ENCODE measurements around the gene SLC23A1.

Gene SLC23A1

DNA sequence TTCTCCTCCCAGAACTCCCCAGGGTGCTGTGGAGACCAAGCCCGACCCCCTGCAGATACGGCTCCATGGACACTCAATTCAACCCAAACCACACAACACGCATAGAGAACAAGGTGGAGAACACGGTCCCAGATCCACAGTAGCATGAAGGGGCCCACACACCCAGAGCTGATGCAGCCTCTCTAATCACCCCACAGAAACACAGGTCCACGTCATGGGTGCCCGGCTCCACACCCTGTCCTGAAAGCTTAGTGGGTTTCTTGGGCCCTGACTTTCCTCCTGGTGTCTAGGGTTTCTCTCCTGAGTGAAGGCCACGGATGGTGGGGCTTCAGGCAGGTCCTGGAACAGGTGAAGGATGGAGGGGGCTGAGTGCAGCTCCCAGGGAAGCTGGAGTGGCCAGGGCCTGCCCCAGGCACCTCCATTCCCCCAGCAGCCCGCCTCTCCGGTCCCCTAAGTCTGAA, 1.5 kb upstream of the SLC23A1 start:
- H3K4me3 ChIP-seq (replicated peaks; ENCODE audit: low read depth, low read length) = no peak overlapping the region
- DNase-seq (ENCODE audit: low read depth) = no peak
- TF ChIP-seq, protein P1, sequence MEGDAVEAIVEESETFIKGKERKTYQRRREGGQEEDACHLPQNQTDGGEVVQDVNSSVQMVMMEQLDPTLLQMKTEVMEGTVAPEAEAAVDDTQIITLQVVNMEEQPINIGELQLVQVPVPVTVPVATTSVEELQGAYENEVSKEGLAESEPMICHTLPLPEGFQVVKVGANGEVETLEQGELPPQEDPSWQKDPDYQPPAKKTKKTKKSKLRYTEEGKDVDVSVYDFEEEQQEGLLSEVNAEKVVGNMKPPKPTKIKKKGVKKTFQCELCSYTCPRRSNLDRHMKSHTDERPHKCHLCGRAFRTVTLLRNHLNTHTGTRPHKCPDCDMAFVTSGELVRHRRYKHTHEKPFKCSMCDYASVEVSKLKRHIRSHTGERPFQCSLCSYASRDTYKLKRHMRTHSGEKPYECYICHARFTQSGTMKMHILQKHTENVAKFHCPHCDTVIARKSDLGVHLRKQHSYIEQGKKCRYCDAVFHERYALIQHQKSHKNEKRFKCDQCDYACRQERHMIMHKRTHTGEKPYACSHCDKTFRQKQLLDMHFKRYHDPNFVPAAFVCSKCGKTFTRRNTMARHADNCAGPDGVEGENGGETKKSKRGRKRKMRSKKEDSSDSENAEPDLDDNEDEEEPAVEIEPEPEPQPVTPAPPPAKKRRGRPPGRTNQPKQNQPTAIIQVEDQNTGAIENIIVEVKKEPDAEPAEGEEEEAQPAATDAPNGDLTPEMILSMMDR (IDR thresholded peaks at IDR 0.05; ENCODE audit: low read length, missing control alignments) = no peak

DNA sequence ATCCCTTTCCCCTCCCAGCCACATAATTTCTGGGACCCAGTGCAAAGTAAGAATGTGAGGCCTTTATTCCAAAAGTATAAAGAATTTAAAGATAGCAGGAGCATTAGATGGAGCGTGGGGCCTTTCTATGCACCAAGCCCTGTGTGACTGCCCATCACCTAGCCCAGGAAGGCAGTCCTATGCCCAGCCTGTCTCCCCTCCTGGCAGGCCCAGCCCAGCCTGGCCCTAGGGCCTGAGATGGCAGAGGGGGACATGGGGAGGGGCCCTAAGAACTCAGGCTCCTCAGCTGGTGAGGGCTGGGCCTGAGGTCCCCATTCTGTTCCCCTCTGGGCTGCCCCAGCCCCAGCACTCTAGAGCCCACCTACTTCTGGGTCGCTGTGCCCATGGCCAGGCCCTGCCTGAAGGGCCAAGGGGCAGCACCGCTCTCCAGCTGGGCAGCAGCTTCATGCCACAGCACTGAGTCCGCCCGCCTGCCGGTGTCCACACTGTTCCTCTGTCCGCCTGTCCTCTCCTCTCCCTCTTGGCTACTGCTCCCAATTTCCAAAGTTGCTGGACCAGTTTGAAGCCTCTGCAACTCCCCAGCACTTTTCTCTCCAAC, 995 bp upstream of the SLC23A1 start:
- H3K4me3 ChIP-seq (replicated peaks; ENCODE audit: low read depth, low read length) = no peak overlapping the region
- TF ChIP-seq, protein P1 (IDR thresholded peaks at IDR 0.05; ENCODE audit: low read length, missing control alignments) = no peak

GRCh38 chr5:139382807-139383206, 290 bp downstream of the SLC23A1 start:
- no peak for DNase-seq (ENCODE audit: low read depth)
- TF ChIP-seq, protein P1 (IDR thresholded peaks at IDR 0.05; ENCODE audit: low read length, missing control alignments) = no peak
- no peak overlapping the region for H3K4me3 ChIP-seq (replicated peaks; ENCODE audit: low read depth, low read length)

More for the DNA sequence above, 995 bp upstream of the SLC23A1 start:
- DNase-seq (ENCODE audit: low read depth) = no peak

- DNase-seq (ENCODE audit: low read depth) = no peak
- TF ChIP-seq, protein P1 (IDR thresholded peaks at IDR 0.05; ENCODE audit: low read length, missing control alignments) = no peak
- no peak overlapping the region for H3K4me3 ChIP-seq (replicated peaks; ENCODE audit: low read depth, low read length)
Measured at GRCh38 chr5:139381837-139382761, 998 bp downstream of the SLC23A1 start.

DNA sequence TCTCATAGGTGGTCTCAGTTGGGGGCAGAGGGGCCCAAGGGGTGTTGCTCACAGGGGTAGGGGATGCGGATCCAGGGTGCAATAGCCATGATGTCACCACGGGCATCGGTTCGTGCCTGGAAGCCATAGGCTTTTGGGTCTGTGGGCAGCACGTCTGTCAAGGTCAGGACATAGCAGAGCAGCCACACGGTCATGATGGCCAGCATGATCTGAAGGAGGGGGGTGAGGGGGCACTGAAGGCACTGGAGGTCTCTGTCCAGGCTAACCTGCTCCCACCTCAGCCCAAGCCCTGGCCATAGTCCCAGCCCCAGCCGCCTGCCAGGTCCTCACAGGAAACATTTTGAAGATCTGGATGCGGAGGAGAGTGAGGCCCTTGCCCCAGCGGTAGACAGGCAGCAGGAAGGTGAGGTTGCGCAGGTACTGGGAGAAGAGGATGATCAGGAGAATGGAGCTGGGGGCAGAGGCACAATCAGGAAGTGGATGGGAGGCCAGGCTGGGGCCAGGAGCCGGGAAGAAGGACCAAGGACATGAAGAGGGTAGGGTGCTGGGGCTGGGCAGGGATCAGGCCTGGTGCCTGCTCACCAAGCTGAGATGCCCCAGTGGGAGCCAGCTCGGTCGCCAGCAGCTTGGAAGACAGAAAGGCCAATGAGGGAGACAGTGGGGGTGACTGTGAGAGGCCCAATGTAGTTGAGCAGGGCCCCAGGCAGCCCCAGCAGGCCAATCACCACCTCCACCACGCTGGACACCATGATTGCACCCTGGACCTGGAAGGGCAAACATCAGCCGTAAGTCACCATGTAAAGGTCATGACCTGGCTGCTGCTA, 3.3 kb downstream of the SLC23A1 start:
- no peak for DNase-seq (ENCODE audit: low read depth)
- TF ChIP-seq, protein P1 (IDR thresholded peaks at IDR 0.05; ENCODE audit: low read length, missing control alignments) = no peak
- H3K4me3 ChIP-seq (replicated peaks; ENCODE audit: low read depth, low read length) = no peak overlapping the region

- DNase-seq (ENCODE audit: low read depth) = no peak
- no peak overlapping the region for H3K4me3 ChIP-seq (replicated peaks; ENCODE audit: low read depth, low read length)
- TF ChIP-seq, protein P1 (IDR thresholded peaks at IDR 0.05; ENCODE audit: low read length, missing control alignments) = no peak
Measured at GRCh38 chr5:139378941-139379361, 4.1 kb downstream of the SLC23A1 start.
